PC-3 (cell line): ENCODE data around the gene FMNL1. TPM values are rescaled to one million over a fixed set of nuclear protein-coding genes. Genes with fewer than 3 reads are reported as not detected.
A peak's percentile ranks its signal among the peaks of the same experiment; 100 is the strongest.

Experiments
- ATAC-seq: fragments of 200-7000 bp; cut with Tn5 transposase; 2 replicates; pipeline ENCODE4 v1.9.1; 2020; ENCODE audit warnings: mild to moderate bottlenecking, moderate library complexity
- BruUV-seq: library from RNA; stranded (reverse); fragments of 400-500 nt; replicated peaks from 2 replicates; lab custom pipeline; 2021; lab: Mats Ljungman, UMichigan
- CTCF ChIA-PET: fragments of 300-600 bp; sonication (Branson Sonifier 250); formaldehyde crosslinking; loops from one replicate; lab custom pipeline; 2022; ENCODE audit warnings: antibody characterized with exemption; lab: Charles Lee
- POLR2A ChIA-PET: fragments of 300-600 bp; sonication (Branson Sonifier 250); formaldehyde crosslinking; loops from one replicate; lab custom pipeline; 2022; ENCODE audit warnings: antibody characterized with exemption; ENCODE audit not compliant: unreplicated experiment; lab: Charles Lee
- DNase-seq: peaks from one replicate; pipeline ENCODE4 v3.0.0-alpha.2; 2015
- H2AFZ ChIP-seq: fragments of 300-600 bp; sonication (generic); 2 replicates; pipeline ENCODE4 v1.6.0; 2016; ENCODE audit warnings: antibody characterized with exemption, low read length
- H3F3A ChIP-seq: fragments of 300-600 bp; sonication (generic); one replicate; pipeline ENCODE4 v1.6.0; 2017; ENCODE audit warnings: antibody characterized with exemption, low read length, control low read depth, mild to moderate bottlenecking; ENCODE audit not compliant: unreplicated experiment
- H3K27ac ChIP-seq: fragments of 300-600 bp; sonication (generic); 2 replicates; pipeline ENCODE4 v1.5.1; 2016; ENCODE audit warnings: mild to moderate bottlenecking, low read length
- H3K27me3 ChIP-seq: fragments of 300-600 bp; sonication (generic); 2 replicates; pipeline ENCODE4 v1.6.1; 2016; ENCODE audit warnings: low read length, mixed read lengths
- H3K36me3 ChIP-seq: fragments of 300-600 bp; sonication (generic); 2 replicates; pipeline ENCODE4 v1.6.1; 2016; ENCODE audit warnings: low read depth, mixed run types, low read length, mixed read lengths
- H3K4me1 ChIP-seq: fragments of 300-600 bp; sonication (generic); 2 replicates; pipeline ENCODE4 v1.5.1; 2016; ENCODE audit warnings: low read length; ENCODE audit not compliant: insufficient read depth
- H3K4me2 ChIP-seq: fragments of 300-600 bp; sonication (generic); 2 replicates; pipeline ENCODE4 v1.6.0; 2016; ENCODE audit warnings: low read length
- H3K4me3 ChIP-seq: fragments of 300-600 bp; sonication (generic); 2 replicates; pipeline ENCODE4 v1.5.1; 2016; ENCODE audit warnings: mild to moderate bottlenecking, low read length, mixed read lengths
- H3K79me2 ChIP-seq: fragments of 300-600 bp; sonication (generic); 2 replicates; pipeline ENCODE4 v1.6.1; 2017; ENCODE audit warnings: low read length, mixed read lengths
- H3K9ac ChIP-seq: fragments of 300-600 bp; sonication (generic); 2 replicates; pipeline ENCODE4 v1.6.0; 2016; ENCODE audit warnings: mild to moderate bottlenecking, low read length
- H3K9me2 ChIP-seq: fragments of 300-600 bp; sonication (generic); replicated peaks from 2 replicates; pipeline ENCODE4 v1.6.1; 2016; ENCODE audit warnings: mixed run types, low read length, mixed read lengths
- H3K9me3 ChIP-seq: fragments of 300-600 bp; sonication (generic); 2 replicates; pipeline ENCODE4 v1.6.1; 2016; ENCODE audit warnings: low read length, mixed read lengths
- H4K20me1 ChIP-seq: fragments of 300-600 bp; sonication (generic); 2 replicates; pipeline ENCODE4 v1.6.1; 2016; ENCODE audit warnings: low read length, mixed read lengths
- EZH2 ChIP-seq: fragments of 300-600 bp; sonication (generic); IDR thresholded peaks from one replicate; pipeline ENCODE4 v1.6.1; 2017; ENCODE audit warnings: antibody characterized with exemption, mild to moderate bottlenecking, low read length; ENCODE audit not compliant: unreplicated experiment
- EZH2phosphoT487 ChIP-seq: fragments of 300-600 bp; sonication (generic); IDR thresholded peaks from 2 replicates; pipeline ENCODE4 v1.6.1; 2018; ENCODE audit warnings: mild to moderate bottlenecking, antibody characterized with exemption, low read length, borderline replicate concordance
- intact Hi-C: fragments of 100-400 bp; cut with micrococcal nuclease; formaldehyde crosslinking; loops from 2 replicates; pipeline ENCODE4 v1.9.0; 2023
- total RNA-seq: library from RNA; depleted of rRNA; stranded (reverse); fragments of >200 nt; gene quantifications from 2 replicates; pipeline ENCODE4 v1.2.3, GENCODE V29; 2014
- TF ChIP-seq, protein P1 (sequence below): fragments of 300-600 bp; sonication (generic); conservative IDR thresholded peaks from 2 replicates; pipeline ENCODE4 v1.5.1; 2017; ENCODE audit warnings: antibody characterized with exemption, low read depth, mild to moderate bottlenecking, low read length

The FMNL1 gene
- total RNA-seq, 1 experiment from 2014 or later = 8.2 TPM

DNA sequence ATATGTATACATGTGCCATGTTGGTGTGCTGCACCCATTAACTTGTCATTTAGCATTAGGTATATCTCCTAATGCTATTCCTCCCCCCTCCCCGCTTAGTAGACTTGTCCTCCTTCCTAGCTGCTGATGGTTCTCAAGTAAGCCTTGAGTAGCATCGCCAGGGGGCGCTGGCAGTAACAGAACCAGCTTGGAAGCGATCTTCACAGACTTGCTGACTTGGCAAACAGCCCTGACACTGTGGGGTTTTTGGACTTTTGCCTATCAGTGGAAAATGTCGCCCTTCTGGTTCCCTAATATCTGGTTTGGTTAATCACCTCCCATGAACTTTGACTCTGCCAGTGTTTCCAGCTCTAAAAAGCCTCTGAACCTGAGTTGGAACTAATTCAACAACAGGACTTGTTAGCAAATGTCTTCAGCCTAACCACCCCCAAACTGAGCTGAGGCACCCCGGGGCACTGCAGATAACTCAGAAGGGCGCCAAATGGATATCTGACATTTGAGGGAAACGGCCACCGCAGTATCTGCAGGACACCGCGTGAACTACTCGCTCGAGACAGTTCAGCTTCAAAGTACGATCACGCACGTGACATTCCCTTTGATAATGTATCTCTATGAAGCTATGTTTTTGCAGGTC is 55.6 kb downstream of the FMNL1 start:
- H3K4me2 ChIP-seq = 0 out of 2 replicates have a peak overlapping the region, but pooled peaks have one; percentile 3
- H3K9me2 ChIP-seq = no peaks in the 10 kb centered on the region
- no peak for TF ChIP-seq EZH2phosphoT487
- TF ChIP-seq, protein P1, sequence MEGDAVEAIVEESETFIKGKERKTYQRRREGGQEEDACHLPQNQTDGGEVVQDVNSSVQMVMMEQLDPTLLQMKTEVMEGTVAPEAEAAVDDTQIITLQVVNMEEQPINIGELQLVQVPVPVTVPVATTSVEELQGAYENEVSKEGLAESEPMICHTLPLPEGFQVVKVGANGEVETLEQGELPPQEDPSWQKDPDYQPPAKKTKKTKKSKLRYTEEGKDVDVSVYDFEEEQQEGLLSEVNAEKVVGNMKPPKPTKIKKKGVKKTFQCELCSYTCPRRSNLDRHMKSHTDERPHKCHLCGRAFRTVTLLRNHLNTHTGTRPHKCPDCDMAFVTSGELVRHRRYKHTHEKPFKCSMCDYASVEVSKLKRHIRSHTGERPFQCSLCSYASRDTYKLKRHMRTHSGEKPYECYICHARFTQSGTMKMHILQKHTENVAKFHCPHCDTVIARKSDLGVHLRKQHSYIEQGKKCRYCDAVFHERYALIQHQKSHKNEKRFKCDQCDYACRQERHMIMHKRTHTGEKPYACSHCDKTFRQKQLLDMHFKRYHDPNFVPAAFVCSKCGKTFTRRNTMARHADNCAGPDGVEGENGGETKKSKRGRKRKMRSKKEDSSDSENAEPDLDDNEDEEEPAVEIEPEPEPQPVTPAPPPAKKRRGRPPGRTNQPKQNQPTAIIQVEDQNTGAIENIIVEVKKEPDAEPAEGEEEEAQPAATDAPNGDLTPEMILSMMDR = peak; percentile 90
- peak; percentile 97 for DNase-seq
- POLR2A ChIA-PET = no interaction called here
- H3K36me3 ChIP-seq = peaks cover 31% of the 10 kb centered on the region
- CTCF ChIA-PET = interaction anchor here (0.6 to 2.0 kb wide), 19 partner anchors 12 to 428 kb away, joined by 3 to 23 read pairs (median 4); partner anchors contain the start of gene MAP3K14
- no peaks in the 10 kb centered on the region for H3K9me3 ChIP-seq
- H3K4me3 ChIP-seq = no peak overlapping the region
- no peak overlapping the region for H2AFZ ChIP-seq
- no TSS peak for BruUV-seq
- no peaks in the 10 kb centered on the region for H3K27me3 ChIP-seq
- no peaks in the 10 kb centered on the region for H3K79me2 ChIP-seq
- peak; percentile 87 for ATAC-seq
- intact Hi-C loops = loop anchor here (1.0 kb wide), 2 partner anchors 42 to 108 kb away; no protein-coding TSS in a partner anchor
- no peaks in the 10 kb centered on the region for H3F3A ChIP-seq
- no peak overlapping the region for H3K27ac ChIP-seq
- peaks cover 9% of the 10 kb centered on the region for H3K4me1 ChIP-seq
- H3K9ac ChIP-seq = no peak overlapping the region
- no peaks in the 10 kb centered on the region for H4K20me1 ChIP-seq

DNA sequence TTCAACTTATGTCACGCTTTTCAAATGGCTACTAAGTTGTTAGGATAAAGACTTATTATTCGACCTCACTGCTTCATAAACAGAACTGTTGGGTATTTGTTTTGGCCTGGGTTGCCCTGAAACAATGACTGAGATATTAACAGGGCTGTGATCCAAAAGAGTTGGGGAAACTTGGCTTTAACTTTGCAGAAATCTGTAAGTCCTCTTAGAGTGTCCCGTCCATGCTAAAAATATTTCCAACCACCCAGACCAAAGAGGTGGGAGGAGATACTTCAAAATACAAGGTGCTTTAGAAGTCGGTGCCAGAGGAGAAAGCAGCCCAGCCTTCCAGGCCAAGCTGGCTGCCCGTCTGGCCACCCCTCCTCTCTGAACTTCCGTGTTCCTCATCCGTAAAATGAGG is 56.3 kb downstream of the FMNL1 start:
- DNase-seq = no peak
- intact Hi-C loops = loop anchor here (1.0 kb wide), 2 partner anchors 41 to 107 kb away; no protein-coding TSS in a partner anchor
- TF ChIP-seq EZH2 (no peak), EZH2phosphoT487 (no peak)
- TF ChIP-seq, protein P1 = no peak
- Histone ChIP-seq H3K9me3 (no peaks in the 10 kb centered on the region), H3K79me2 (no peaks in the 10 kb centered on the region), H3K4me3 (no peak overlapping the region), H3K27me3 (no peaks in the 10 kb centered on the region), H3K36me3 (peaks cover 32% of the 10 kb centered on the region), H3K4me2 (no peak overlapping the region), H3K9ac (no peak overlapping the region), H3K27ac (no peak overlapping the region), H3F3A (no peaks in the 10 kb centered on the region), H3K9me2 (no peaks in the 10 kb centered on the region), H2AFZ (no peak overlapping the region), H4K20me1 (no peaks in the 10 kb centered on the region), H3K4me1 (peaks cover 9% of the 10 kb centered on the region)
- CTCF ChIA-PET = interaction anchor here (1.3 to 2.0 kb wide), 5 partner anchors 12 to 148 kb away, joined by 8 to 23 read pairs (median 8); no protein-coding TSS in a partner anchor
- BruUV-seq = no TSS peak
- POLR2A ChIA-PET = no interaction called here
- peak; percentile 35 for ATAC-seq

DNA sequence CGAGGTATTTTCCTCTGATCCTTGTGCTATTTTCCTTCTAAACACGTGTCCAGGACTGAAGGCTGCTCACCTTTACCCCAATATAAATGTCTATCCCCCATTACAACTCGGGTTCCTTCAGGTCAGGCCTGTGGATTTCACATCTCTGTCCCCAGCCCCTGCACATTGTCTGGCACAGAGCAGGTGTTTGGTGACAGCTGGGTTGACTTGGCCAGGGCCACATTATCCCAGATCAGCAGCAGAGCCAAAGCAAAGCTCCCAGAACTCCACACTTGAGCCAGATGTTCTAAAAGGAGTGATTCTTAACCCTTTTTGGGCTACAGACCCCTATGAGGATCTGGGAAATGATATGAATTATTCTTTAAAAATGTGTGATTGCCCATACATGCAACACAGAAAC is 58.2 kb downstream of the FMNL1 start:
- intact Hi-C loops = no loop called here
- no peak overlapping the region for H3K9ac ChIP-seq
- H3K4me1 ChIP-seq = peaks cover 9% of the 10 kb centered on the region
- no peaks in the 10 kb centered on the region for H3F3A ChIP-seq
- H3K9me3 ChIP-seq = no peaks in the 10 kb centered on the region
- H3K79me2 ChIP-seq = no peaks in the 10 kb centered on the region
- no peak overlapping the region for H3K27ac ChIP-seq
- DNase-seq (no peak), ATAC-seq (no peak)
- H3K4me3 ChIP-seq = no peak overlapping the region
- no peak for TF ChIP-seq EZH2
- no peak for TF ChIP-seq EZH2phosphoT487
- TF ChIP-seq, protein P1 = no peak
- no peak overlapping the region for H3K4me2 ChIP-seq
- no peaks in the 10 kb centered on the region for H4K20me1 ChIP-seq
- no TSS peak for BruUV-seq
- no peaks in the 10 kb centered on the region for H3K9me2 ChIP-seq
- ChIA-PET CTCF (no interaction called here), POLR2A (interaction anchor here (0.7 kb wide), 1 partner anchor 131 kb away, joined by 20 read pairs; no protein-coding TSS in a partner anchor)
- no peaks in the 10 kb centered on the region for H3K27me3 ChIP-seq
- peaks cover 35% of the 10 kb centered on the region for H3K36me3 ChIP-seq
- no peak overlapping the region for H2AFZ ChIP-seq
